ENCODE measurements around the gene RNF150. TPM values are rescaled to one million over a fixed set of nuclear protein-coding genes. Genes with fewer than 3 reads are reported as not detected.

RNF150 gene
- total RNA-seq, 4 donors from 2014 or later, result 10.2 to 34.5 (median 24.2) TPM

DNA sequence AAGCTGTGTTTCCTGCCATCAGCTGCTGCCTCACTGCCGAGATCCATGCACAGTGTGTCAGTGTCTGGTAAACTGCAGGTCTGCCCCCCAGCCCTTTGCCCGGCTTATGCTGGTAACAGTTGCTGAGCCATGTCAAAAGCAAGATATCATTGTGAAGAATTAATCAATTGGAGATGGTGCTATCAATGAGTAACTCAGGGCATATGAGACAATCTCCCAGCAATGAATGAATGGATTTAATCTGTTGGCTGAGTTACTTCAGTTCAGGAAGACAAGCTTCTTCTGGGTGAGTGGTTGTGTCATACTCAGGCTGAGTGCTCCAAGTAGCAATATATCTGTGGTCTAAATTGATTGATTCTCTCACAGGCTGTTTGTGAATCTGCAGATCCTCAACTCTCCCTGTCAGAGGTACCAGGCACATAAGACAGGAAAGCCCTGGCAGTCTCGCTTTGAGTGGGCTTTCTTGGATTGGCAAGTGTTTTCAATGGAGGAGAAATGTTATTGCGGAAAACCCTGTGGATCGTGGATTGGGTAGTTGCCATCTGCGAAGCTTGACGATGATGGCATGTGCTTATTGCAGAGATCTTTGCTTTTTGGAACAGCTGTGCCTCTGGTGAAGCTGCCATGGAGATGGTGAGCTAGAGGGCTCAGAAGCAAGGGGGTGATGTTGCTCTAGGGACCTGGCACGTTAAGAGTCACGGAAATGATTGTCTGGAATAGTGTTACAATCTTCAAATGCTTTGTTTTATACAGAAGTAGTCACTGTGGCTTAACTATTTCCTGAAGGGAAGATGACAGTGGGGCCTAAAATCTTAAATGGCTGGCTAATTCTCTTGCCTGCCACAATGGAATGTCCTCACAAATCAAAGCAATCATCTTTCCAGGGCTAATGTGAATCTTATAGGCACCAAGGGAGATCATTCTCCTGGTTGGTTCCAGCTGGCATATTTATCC lies 229.5 kb downstream of the RNF150 start:
- H3K36me3 ChIP-seq, result no peaks in the 10 kb centered on the region
- DNase-seq, result no peak
- WGBS, 2 donors, result 77 to 80% methylated on average over 9 of the region's 9 CpGs
- intact Hi-C loops (cut with DNase I), result no loop called here
- TF ChIP-seq POLR2A (IDR thresholded peaks at IDR 0.05), result no peak
- TF ChIP-seq, protein P1, sequence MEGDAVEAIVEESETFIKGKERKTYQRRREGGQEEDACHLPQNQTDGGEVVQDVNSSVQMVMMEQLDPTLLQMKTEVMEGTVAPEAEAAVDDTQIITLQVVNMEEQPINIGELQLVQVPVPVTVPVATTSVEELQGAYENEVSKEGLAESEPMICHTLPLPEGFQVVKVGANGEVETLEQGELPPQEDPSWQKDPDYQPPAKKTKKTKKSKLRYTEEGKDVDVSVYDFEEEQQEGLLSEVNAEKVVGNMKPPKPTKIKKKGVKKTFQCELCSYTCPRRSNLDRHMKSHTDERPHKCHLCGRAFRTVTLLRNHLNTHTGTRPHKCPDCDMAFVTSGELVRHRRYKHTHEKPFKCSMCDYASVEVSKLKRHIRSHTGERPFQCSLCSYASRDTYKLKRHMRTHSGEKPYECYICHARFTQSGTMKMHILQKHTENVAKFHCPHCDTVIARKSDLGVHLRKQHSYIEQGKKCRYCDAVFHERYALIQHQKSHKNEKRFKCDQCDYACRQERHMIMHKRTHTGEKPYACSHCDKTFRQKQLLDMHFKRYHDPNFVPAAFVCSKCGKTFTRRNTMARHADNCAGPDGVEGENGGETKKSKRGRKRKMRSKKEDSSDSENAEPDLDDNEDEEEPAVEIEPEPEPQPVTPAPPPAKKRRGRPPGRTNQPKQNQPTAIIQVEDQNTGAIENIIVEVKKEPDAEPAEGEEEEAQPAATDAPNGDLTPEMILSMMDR (IDR thresholded peaks at IDR 0.05), result no peak
- H3K4me3 ChIP-seq (replicated peaks in 1 of 3), result no peak overlapping the region
- H3K27me3 ChIP-seq, result no peaks in the 10 kb centered on the region
- no peaks in the 10 kb centered on the region for H3K9me3 ChIP-seq
- no peaks in the 10 kb centered on the region for H3K4me1 ChIP-seq
- H3K27ac ChIP-seq, result no peak overlapping the region

DNA sequence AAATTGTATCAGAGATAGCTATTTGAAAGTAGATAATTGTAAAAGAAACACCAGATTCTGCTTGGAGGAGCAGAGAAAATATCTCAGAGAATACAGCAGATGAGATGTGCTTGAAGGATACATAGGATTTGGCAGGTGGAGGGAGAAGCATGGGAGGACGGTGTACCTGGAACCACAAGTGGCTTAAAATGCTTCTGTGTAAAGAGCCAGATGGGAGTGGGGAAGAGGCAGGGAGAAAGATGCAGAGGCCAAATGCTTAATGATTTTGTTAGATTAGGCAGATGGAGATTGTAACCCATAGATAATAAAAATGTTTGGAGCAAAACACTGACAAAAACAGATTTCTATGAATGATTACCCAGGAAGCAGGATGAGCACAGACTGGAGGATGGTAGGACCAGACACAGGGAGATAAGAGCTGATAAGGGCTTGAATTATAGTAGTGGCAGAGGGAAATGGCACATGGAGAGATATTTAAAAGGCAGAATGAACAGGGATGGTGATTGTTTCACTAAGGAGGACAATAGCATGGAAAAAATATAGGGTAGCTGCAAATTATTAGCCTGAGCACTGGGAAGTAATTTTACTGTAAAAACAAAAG lies 231.4 kb downstream of the RNF150 start:
- Histone ChIP-seq H3K9me3 (no peaks in the 10 kb centered on the region), H3K27ac (no peak overlapping the region), H3K4me1 (peaks cover 0 to 6% of the 10 kb centered on the region in 2 donors), H3K4me3 (replicated peaks in 1 of 3) (no peak overlapping the region), H3K36me3 (no peaks in the 10 kb centered on the region), H3K27me3 (no peaks in the 10 kb centered on the region)
- 96 to 98% methylated on average over 1 of the region's 1 CpG for WGBS, 2 donors
- no peak for DNase-seq
- intact Hi-C loops (cut with DNase I), result no loop called here
- TF ChIP-seq POLR2A (IDR thresholded peaks at IDR 0.05), result no peak

DNA sequence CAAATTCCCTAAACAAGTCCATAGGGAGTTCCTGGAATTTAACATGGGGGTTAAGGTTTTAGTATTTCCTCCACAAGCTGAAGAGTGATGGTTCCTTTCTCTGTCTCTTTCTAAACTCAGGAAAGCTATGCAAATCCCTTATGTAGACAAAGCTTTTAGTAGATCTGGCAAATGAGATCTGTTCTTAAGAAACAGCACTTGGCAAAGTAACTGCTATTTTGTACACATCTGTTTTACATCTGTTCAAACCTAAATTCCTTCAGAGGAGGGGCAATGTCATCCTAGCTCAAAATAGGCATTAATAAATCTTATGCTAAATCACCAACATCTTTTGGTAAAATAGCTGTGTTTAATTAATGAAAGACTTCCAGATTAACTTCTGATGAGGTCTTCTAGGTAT lies 239.3 kb downstream of the RNF150 start:
- no peak for DNase-seq

DNA sequence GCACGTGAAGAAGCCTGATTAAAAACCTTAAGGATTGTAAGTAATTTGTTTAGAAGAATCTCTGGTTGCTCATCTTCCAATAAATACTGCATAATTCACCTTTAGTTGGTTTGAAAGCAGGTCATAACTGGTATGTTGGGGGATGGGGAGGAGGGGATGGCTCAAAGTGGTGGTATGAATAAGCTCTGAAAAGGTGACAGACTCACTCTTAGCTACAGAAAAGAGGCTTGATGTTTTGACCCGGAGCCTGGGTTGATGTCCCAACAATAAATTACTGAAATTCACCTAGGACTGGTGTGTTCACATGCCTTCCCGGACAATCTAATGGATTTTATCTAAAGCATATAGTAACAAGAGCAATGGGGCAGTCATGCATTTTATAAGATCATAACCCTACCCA lies 245.2 kb downstream of the RNF150 start:
- no peak overlapping the region for H3K4me3 ChIP-seq (replicated peaks in 1 of 3)
- WGBS, 2 donors, result 84 to 90% methylated on average over 3 of the region's 3 CpGs
- no peaks in the 10 kb centered on the region for H3K27me3 ChIP-seq
- H3K4me1 ChIP-seq, result peaks cover 0 to 3% of the 10 kb centered on the region in 2 donors
- no peak overlapping the region for H3K27ac ChIP-seq
- intact Hi-C loops (cut with DNase I), result no loop called here
- no peaks in the 10 kb centered on the region for H3K9me3 ChIP-seq
- no peaks in the 10 kb centered on the region for H3K36me3 ChIP-seq
- DNase-seq, result no peak
- TF ChIP-seq, protein P1 (IDR thresholded peaks at IDR 0.05), result no peak
- no peak for TF ChIP-seq POLR2A (IDR thresholded peaks at IDR 0.05)

More for the DNA sequence above, 239.3 kb downstream of the RNF150 start:
- H3K9me3 ChIP-seq, result no peaks in the 10 kb centered on the region
- H3K4me3 ChIP-seq (replicated peaks in 1 of 3), result no peak overlapping the region
- H3K27me3 ChIP-seq, result no peaks in the 10 kb centered on the region
- intact Hi-C loops (cut with DNase I), result no loop called here
- H3K4me1 ChIP-seq, result peaks cover 0 to 7% of the 10 kb centered on the region in 2 donors
- TF ChIP-seq, protein P1 (IDR thresholded peaks at IDR 0.05), result no peak
- TF ChIP-seq POLR2A (IDR thresholded peaks at IDR 0.05), result no peak
- H3K27ac ChIP-seq, result no peak overlapping the region
- no peaks in the 10 kb centered on the region for H3K36me3 ChIP-seq

DNA sequence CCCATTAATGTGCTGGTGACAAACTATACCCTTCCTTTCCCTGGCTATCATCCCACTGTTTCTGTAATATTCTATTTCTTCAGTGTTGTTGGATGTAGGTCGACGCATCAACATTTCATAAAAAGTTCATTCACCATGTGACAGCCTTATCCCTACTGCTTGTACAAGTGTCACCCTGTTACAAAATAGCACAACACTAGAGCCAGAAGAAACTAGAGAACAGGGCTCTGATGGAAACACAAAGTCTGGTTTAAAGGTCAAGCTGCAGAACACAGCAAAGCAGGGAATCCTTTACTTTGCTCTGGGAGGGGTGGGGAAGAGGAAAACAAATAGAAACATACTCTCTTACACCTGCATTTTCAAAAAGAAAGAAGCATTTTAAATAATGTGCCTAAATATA lies 245.8 kb downstream of the RNF150 start:
- Histone ChIP-seq H3K4me1 (peaks cover 0 to 3% of the 10 kb centered on the region in 2 donors), H3K9me3 (no peaks in the 10 kb centered on the region), H3K27me3 (no peaks in the 10 kb centered on the region), H3K36me3 (no peaks in the 10 kb centered on the region), H3K27ac (no peak overlapping the region), H3K4me3 (replicated peaks in 1 of 3) (no peak overlapping the region)
- intact Hi-C loops (cut with DNase I), result no loop called here
- no peak for DNase-seq
- WGBS, 2 donors, result 91% methylated on average over 2 of the region's 2 CpGs
- no peak for TF ChIP-seq POLR2A (IDR thresholded peaks at IDR 0.05)
- TF ChIP-seq, protein P1 (IDR thresholded peaks at IDR 0.05), result no peak

All from thyroid gland (tissue), 4 donors.